ENCODE results near the gene DTNBP1. TPM values are rescaled to one million over a fixed set of nuclear protein-coding genes. Genes with fewer than 3 reads are reported as not detected.

Gene DTNBP1
- total RNA-seq, 4 donors from 2014 or later, result 5.2 to 14.7 (median 7.5) TPM

DNA sequence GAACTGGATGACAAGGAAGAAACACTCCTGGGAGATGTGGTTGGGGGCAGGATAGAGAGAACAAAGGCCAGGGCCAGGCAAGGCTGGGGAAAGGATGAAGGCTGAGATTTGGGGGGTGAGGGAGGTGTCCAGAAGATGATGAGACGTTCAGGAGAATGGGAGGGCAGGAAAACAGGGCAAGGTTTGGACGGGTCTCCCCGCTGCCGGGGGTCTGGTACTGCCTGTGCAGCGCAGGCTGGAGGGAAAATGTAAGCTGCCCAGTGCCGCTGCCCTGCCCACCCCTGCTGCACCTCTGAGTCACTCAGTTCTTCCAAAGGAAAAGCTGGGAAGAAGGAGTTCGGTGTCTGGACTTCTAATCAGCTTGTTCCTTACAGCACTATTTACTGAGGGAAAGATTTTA is 130.9 kb downstream of the DTNBP1 start:
- H3K27me3 ChIP-seq, result no peaks in the 10 kb centered on the region
- no peak overlapping the region for H3K27ac ChIP-seq
- H3K4me1 ChIP-seq, result peaks cover 0 to 20% (median 9%) of the 10 kb centered on the region in 3 donors
- peaks cover 0 to 62% (median 3%) of the 10 kb centered on the region in 3 donors for H3K36me3 ChIP-seq
- no peak for DNase-seq
- no peak overlapping the region for H3K4me3 ChIP-seq
- intact Hi-C loops (cut with DNase I), result no loop called here
- 91 to 95% methylated on average over 7 of the region's 7 CpGs for WGBS, 2 donors
- TF ChIP-seq POLR2A (IDR thresholded peaks at IDR 0.05), result no peak
- TF ChIP-seq, protein P1, sequence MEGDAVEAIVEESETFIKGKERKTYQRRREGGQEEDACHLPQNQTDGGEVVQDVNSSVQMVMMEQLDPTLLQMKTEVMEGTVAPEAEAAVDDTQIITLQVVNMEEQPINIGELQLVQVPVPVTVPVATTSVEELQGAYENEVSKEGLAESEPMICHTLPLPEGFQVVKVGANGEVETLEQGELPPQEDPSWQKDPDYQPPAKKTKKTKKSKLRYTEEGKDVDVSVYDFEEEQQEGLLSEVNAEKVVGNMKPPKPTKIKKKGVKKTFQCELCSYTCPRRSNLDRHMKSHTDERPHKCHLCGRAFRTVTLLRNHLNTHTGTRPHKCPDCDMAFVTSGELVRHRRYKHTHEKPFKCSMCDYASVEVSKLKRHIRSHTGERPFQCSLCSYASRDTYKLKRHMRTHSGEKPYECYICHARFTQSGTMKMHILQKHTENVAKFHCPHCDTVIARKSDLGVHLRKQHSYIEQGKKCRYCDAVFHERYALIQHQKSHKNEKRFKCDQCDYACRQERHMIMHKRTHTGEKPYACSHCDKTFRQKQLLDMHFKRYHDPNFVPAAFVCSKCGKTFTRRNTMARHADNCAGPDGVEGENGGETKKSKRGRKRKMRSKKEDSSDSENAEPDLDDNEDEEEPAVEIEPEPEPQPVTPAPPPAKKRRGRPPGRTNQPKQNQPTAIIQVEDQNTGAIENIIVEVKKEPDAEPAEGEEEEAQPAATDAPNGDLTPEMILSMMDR (IDR thresholded peaks at IDR 0.05), result no peak
- H3K9me3 ChIP-seq, result no peaks in the 10 kb centered on the region

DNA sequence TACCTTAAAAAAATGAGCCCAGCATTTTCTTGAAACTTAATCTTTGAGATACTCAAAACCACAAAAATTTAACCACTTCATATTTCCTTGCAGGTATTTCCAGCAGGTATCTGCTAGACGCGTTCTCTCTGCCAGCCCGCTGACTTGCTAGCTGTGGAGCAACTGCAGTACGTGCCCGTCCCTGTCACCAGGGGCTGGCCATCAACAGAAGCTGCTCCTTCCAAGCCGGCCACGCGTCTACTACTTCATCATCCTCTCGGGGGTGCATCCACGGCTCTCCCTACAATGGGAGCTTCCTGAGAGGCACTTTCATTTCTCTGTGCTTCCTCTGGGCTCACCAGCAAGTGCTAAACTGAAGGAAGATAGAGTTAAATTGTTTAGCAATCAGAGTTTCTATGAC is 132.4 kb downstream of the DTNBP1 start:
- Histone ChIP-seq H3K36me3 (peaks cover 0 to 74% (median 3%) of the 10 kb centered on the region in 3 donors), H3K4me3 (no peak overlapping the region), H3K9me3 (no peaks in the 10 kb centered on the region), H3K27me3 (no peaks in the 10 kb centered on the region), H3K4me1 (peaks cover 0 to 9% (median 0%) of the 10 kb centered on the region in 3 donors), H3K27ac (no peak overlapping the region)
- WGBS, 2 donors, result 90 to 94% methylated on average over 10 of the region's 10 CpGs
- intact Hi-C loops (cut with DNase I), result no loop called here
- TF ChIP-seq POLR2A (IDR thresholded peaks at IDR 0.05), result no peak
- TF ChIP-seq, protein P1 (IDR thresholded peaks at IDR 0.05), result no peak
- no peak for DNase-seq

DNA sequence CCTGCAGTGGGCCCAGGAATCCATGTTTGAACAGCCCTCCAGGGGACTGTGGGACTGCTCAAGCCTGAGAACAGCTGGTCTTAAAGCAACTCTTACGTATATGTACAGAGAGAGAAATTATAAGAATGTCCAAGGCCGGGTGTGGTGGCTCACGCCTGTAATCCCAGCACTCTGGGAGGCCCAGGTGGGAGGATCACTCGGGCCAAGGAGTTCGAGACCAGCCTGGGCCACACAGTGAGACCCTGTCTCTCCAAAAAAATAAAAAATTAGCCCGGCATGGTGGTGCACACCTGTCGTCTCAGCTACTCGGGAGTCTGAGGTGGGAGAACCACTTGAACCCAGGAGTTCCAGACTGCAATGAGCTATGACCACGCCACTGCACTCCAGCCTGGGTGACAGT is 134.0 kb downstream of the DTNBP1 start:
- H3K36me3 ChIP-seq, result peaks cover 0 to 88% (median 8%) of the 10 kb centered on the region in 3 donors
- no peak for TF ChIP-seq POLR2A (IDR thresholded peaks at IDR 0.05)
- TF ChIP-seq, protein P1 (IDR thresholded peaks at IDR 0.05), result no peak
- no peak for DNase-seq
- no peak overlapping the region for H3K27ac ChIP-seq
- 95 to 98% methylated on average over 7 to 9 of the region's 9 CpGs for WGBS, 2 donors
- H3K4me1 ChIP-seq, result peaks cover 0 to 6% (median 0%) of the 10 kb centered on the region in 3 donors
- H3K4me3 ChIP-seq, result no peak overlapping the region
- H3K27me3 ChIP-seq, result no peaks in the 10 kb centered on the region
- intact Hi-C loops (cut with DNase I), result no loop called here
- H3K9me3 ChIP-seq, result no peaks in the 10 kb centered on the region

DNA sequence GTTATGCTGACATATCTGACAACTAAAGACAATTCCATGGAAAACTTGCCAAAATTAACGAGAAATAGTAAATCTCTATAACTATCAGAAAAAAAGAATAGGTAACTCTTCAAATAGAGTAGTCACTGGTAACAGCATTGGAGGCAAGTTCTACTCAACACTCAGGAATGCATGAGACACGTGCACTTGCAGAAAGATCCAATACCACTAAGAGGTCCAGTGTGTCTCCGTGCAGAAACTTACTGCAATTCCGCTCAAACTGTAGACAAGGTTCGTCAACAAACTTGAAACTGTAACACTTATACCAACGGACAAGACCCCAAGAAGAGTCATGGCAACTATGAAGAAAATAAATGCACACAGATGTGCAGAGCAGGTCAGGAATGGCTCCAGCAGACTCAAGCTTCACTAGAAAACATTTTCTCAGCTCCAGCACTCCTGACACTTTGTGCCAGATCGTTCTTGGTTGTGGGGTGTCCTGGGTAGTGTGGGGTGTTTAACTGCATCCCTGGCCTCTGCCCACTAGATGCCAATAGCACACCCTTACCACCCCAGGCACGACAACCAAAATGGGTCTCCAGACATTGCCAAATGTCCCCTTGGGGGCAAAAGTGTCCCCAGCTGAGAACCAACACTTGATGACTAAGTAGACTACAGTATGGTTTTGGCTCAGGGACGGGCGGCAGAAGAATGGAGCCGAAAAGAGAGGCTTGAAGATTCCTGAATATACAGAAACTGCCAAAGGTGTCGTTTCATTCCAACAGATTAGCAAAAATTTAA is 134.8 kb downstream of the DTNBP1 start:
- intact Hi-C loops (cut with DNase I), result no loop called here
- TF ChIP-seq, protein P1 (IDR thresholded peaks at IDR 0.05), result no peak
- TF ChIP-seq POLR2A (IDR thresholded peaks at IDR 0.05), result no peak
- Histone ChIP-seq H3K27ac (no peak overlapping the region), H3K36me3 (peaks cover 0 to 91% (median 11%) of the 10 kb centered on the region in 3 donors), H3K4me3 (no peak overlapping the region), H3K9me3 (no peaks in the 10 kb centered on the region), H3K27me3 (no peaks in the 10 kb centered on the region), H3K4me1 (peaks cover 0 to 1% (median 0%) of the 10 kb centered on the region in 3 donors)
- 86 to 90% methylated on average over 11 to 12 of the region's 12 CpGs for WGBS, 2 donors
- DNase-seq, result no peak

DNA sequence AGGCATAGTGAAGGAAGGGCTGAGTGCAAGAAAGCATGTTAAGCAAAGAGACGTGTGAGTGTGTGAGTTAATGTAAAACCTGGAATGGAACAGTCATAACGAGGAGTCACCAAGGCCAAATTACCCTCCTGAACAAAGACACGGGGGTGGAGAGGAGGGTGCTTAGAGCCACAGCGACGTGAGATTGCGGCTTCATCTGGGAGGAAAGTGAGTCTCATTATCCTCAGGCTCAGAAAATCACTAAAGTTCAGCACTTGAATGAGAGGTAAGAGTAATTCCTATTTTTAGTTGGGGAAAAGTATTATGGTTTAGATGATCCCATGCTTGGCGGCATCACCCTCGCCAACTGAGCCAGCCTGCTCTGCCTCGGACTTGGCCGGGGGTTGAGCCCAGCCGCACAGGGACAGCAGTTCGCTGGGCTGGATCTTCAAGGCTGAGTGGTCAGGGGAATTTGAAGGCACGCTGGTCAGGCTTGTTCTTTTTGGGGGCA is 136.6 kb downstream of the DTNBP1 start:
- no peaks in the 10 kb centered on the region for H3K9me3 ChIP-seq
- H3K27ac ChIP-seq, result no peak overlapping the region
- H3K4me1 ChIP-seq, result peaks cover 0 to 10% (median 8%) of the 10 kb centered on the region in 3 donors
- no peak for DNase-seq
- intact Hi-C loops (cut with DNase I), result no loop called here
- TF ChIP-seq, protein P1 (IDR thresholded peaks at IDR 0.05), result no peak
- no peak for TF ChIP-seq POLR2A (IDR thresholded peaks at IDR 0.05)
- no peak overlapping the region for H3K4me3 ChIP-seq
- H3K27me3 ChIP-seq, result no peaks in the 10 kb centered on the region
- peaks cover 0 to 91% (median 15%) of the 10 kb centered on the region in 3 donors for H3K36me3 ChIP-seq
- 79 to 83% methylated on average over 6 to 8 of the region's 13 CpGs for WGBS, 2 donors

All from esophagus squamous epithelium (tissue), 5 donors.